Right lobe of liver (tissue), 4 donors: ENCODE measurements around the gene AKAP17A.

Experiments used
- CTCF ChIP-seq, 4 donors: fragments of 200-600 bp in 3 of 4; fragments of 450-650 bp in 1 of 4; IDR thresholded peaks; one replicate each; pipeline versions ENCODE4 v1.5.1 to v1.8.0; 2016 to 2022; ENCODE audit warnings: antibody characterized with exemption in 4 of 4, mild to moderate bottlenecking in 2 of 4
- POLR2A ChIP-seq: fragments of 450-650 bp; IDR thresholded peaks from one replicate; pipeline ENCODE4 v1.6.1; 2017; ENCODE audit warnings: antibody characterized with exemption, mild to moderate bottlenecking
- donor health status: DM: no; HTN: no; CAD: no.
- donor health status: DM: no; HTN: no; CAD: no.
- donor health status: DM: no; HTN: yes; CAD: no.

GRCh38 chrX:1601051-1601767 is 9.8 kb downstream of the AKAP17A start:
- no peak for TF ChIP-seq CTCF (IDR thresholded peaks at IDR 0.05)
- TF ChIP-seq POLR2A, result no peak
